Islet precursor cell (in vitro differentiated cells): ENCODE data around the gene DGKZ.

Experiments used
- DNase-seq: peaks from one replicate; pipeline ENCODE4 v3.0.0-alpha.2; 2018

Gene DGKZ

GRCh38 chr11:46326813-46327416 lies 20.3 kb upstream of the DGKZ start:
- DNase-seq: peak; percentile 56

GRCh38 chr11:46327829-46328228 lies 19.4 kb upstream of the DGKZ start:
- DNase-seq: no peak

- peak; percentile 43 for DNase-seq
These were observed 17.1 kb upstream of the DGKZ start for GRCh38 chr11:46330154-46330553.

- DNase-seq: peak; percentile 72
These were observed 16.5 kb upstream of the DGKZ start for GRCh38 chr11:46330563-46331281.

GRCh38 chr11:46331282-46331984 lies 15.8 kb upstream of the DGKZ start:
- peak; percentile 50 for DNase-seq

GRCh38 chr11:46332093-46332567 lies 15.1 kb upstream of the DGKZ start:
- DNase-seq: no peak

- peak; percentile 64 for DNase-seq
These were observed 14.5 kb upstream of the DGKZ start for GRCh38 chr11:46332568-46333393.

GRCh38 chr11:46333394-46333947 lies 13.8 kb upstream of the DGKZ start:
- DNase-seq: peak; percentile 74

- peak; percentile 54 for DNase-seq
These were observed 13.1 kb upstream of the DGKZ start for GRCh38 chr11:46334211-46334610.

GRCh38 chr11:46335271-46335670 lies 12.0 kb upstream of the DGKZ start:
- no peak for DNase-seq

- DNase-seq: peak; percentile 55
These were observed 11.2 kb upstream of the DGKZ start for GRCh38 chr11:46335890-46336562.

GRCh38 chr11:46336563-46337180 lies 10.6 kb upstream of the DGKZ start:
- peak; percentile 54 for DNase-seq

- DNase-seq: peak; percentile 51
These were observed 9.5 kb upstream of the DGKZ start for GRCh38 chr11:46337626-46338345.

- DNase-seq: peak; percentile 60
These were observed 8.7 kb upstream of the DGKZ start for GRCh38 chr11:46338636-46338987.

GRCh38 chr11:46338988-46339666 lies 8.1 kb upstream of the DGKZ start:
- peak; percentile 85 for DNase-seq

GRCh38 chr11:46339816-46340215 lies 7.4 kb upstream of the DGKZ start:
- no peak for DNase-seq

GRCh38 chr11:46341454-46341853 lies 5.8 kb upstream of the DGKZ start:
- DNase-seq: no peak

GRCh38 chr11:46342239-46342638 lies 5.0 kb upstream of the DGKZ start:
- peak; percentile 84 for DNase-seq

GRCh38 chr11:46343520-46343919 lies 3.7 kb upstream of the DGKZ start:
- peak; percentile 83 for DNase-seq

GRCh38 chr11:46345131-46345597 lies 2.1 kb upstream of the DGKZ start:
- peak; percentile 88 for DNase-seq
